Kidney (tissue), 14 donors: ENCODE results near the gene HTT-AS. TPM values are rescaled to one million over a fixed set of nuclear protein-coding genes. Genes with fewer than 3 reads are reported as not detected.

Source experiments
- DNase-seq, 5 donors: peaks; one replicate each; pipeline ENCODE4 v3.0.0-alpha.2; 2013 to 2020
- FAIRE-seq: peaks from 2 replicates; lab custom pipeline; 2012; peaks lifted over from hg19 to GRCh38; lab: Jason Lieb, UNC
- H3K27ac ChIP-seq, 2 donors: one replicate each; pipeline ENCODE4 v1.7.0; 2013; ENCODE audit warnings: low read depth in 2 of 2, low read length in 2 of 2, inconsistent platforms in 1 of 2
- H3K27me3 ChIP-seq: one replicate; pipeline ENCODE4 v1.7.1; 2013; ENCODE audit warnings: low read length, inconsistent platforms; ENCODE audit not compliant: control insufficient read depth, insufficient read depth
- H3K36me3 ChIP-seq, 3 donors: one replicate each; pipeline versions ENCODE4 v1.7.0 to v1.7.1; 2013; ENCODE audit warnings: low read length in 3 of 3, control low read depth in 1 of 3, inconsistent platforms in 1 of 3; ENCODE audit not compliant: insufficient read depth in 3 of 3, control insufficient read depth in 2 of 3
- H3K4me1 ChIP-seq, 3 donors: one replicate each; pipeline versions ENCODE4 v1.7.0 to v1.7.1; 2013; ENCODE audit warnings: low read length in 3 of 3, inconsistent platforms in 1 of 3, low read depth in 1 of 3; ENCODE audit not compliant: control insufficient read depth in 2 of 3, insufficient read depth in 2 of 3
- H3K4me3 ChIP-seq, 3 donors: one replicate each; pipeline versions ENCODE4 v1.7.0 to v1.8.1; 2013; ENCODE audit warnings: low read length in 3 of 3, control low read depth in 1 of 3, inconsistent platforms in 1 of 3
- H3K9ac ChIP-seq, 3 donors: one replicate each; pipeline versions ENCODE4 v1.7.0 to v1.7.1; 2013; ENCODE audit warnings: low read length in 3 of 3, control low read depth in 1 of 3, inconsistent platforms in 1 of 3
- H3K9me3 ChIP-seq, 3 donors: one replicate each; pipeline versions ENCODE4 v1.7.0 to v1.7.1; 2013; ENCODE audit warnings: low read length in 3 of 3, control low read depth in 1 of 3, inconsistent platforms in 1 of 3; ENCODE audit not compliant: control insufficient read depth in 2 of 3, insufficient read depth in 1 of 3
- intact Hi-C: fragments of 100-400 bp; cut with DNase I; formaldehyde crosslinking; loops from one replicate; pipeline ENCODE4 v1.11.1; 2022
- polyA plus RNA-seq: library from polyadenylated mRNA; stranded (reverse); fragments of 350-450 nt; fragmentation: Illumina TruSeq; extraction: RNeasy Lipid Tissue Mini Kit (QIAGEN cat#74804); gene quantifications from one replicate; pipeline ENCODE4 v1.2.3, GENCODE V29; 2014; ENCODE audit warnings: low read depth, low replicate concordance; ENCODE audit not compliant: insufficient read depth
- total RNA-seq: library from RNA; stranded (reverse); fragmentation: NEBNext Ultra II Directional; extraction: Animal tissue kit (Norgen Biotek cat#: 25700); gene quantifications from one replicate; pipeline ENCODE4 v1.2.1, GENCODE V29; 2021
- TF ChIP-seq, protein P1 (sequence below): IDR thresholded peaks from 3 replicates; pipeline ENCODE4 v1.5.1; 2012; ENCODE audit warnings: mild to moderate bottlenecking, moderate library complexity, borderline replicate concordance; ENCODE audit not compliant: insufficient read depth; ENCODE audit errors: extremely low read depth
- donor health status: control.
- donor health status: control.
- donor health status: control.
- donor health status: control.
- donor health status: control.
- donor health status: DM: yes; HTN: yes; CAD: no.
- donor health status: Normal renal cell carcinoma (clear cell type).

The HTT-AS gene
- total and polyA plus RNA-seq, 2 donors from 2014 or later: not detected

- TF ChIP-seq, protein P1, sequence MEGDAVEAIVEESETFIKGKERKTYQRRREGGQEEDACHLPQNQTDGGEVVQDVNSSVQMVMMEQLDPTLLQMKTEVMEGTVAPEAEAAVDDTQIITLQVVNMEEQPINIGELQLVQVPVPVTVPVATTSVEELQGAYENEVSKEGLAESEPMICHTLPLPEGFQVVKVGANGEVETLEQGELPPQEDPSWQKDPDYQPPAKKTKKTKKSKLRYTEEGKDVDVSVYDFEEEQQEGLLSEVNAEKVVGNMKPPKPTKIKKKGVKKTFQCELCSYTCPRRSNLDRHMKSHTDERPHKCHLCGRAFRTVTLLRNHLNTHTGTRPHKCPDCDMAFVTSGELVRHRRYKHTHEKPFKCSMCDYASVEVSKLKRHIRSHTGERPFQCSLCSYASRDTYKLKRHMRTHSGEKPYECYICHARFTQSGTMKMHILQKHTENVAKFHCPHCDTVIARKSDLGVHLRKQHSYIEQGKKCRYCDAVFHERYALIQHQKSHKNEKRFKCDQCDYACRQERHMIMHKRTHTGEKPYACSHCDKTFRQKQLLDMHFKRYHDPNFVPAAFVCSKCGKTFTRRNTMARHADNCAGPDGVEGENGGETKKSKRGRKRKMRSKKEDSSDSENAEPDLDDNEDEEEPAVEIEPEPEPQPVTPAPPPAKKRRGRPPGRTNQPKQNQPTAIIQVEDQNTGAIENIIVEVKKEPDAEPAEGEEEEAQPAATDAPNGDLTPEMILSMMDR: no peak
- no peak overlapping the region for H3K27ac ChIP-seq
- no peak for DNase-seq
- no peaks in the 10 kb centered on the region for H3K27me3 ChIP-seq
- no peak for FAIRE-seq
- no peak overlapping the region for H3K4me3 ChIP-seq
- H3K4me1 ChIP-seq: peaks cover 0 to 12% (median 0%) of the 10 kb centered on the region in 3 donors
- H3K36me3 ChIP-seq: peaks cover 0 to 5% (median 0%) of the 10 kb centered on the region in 3 donors
- no peak overlapping the region for H3K9ac ChIP-seq
- no peaks in the 10 kb centered on the region for H3K9me3 ChIP-seq
- intact Hi-C loops: no loop called here
Observed at GRCh38 chr4:3083732-3084131, 9.4 kb upstream of the HTT-AS start.

GRCh38 chr4:3082925-3083515 lies 8.7 kb upstream of the HTT-AS start:
- Histone ChIP-seq H3K27me3 (no peaks in the 10 kb centered on the region), H3K4me3 (no peak overlapping the region), H3K9me3 (no peaks in the 10 kb centered on the region), H3K27ac (no peak overlapping the region), H3K9ac (no peak overlapping the region), H3K36me3 (peaks cover 0 to 5% (median 0%) of the 10 kb centered on the region in 3 donors), H3K4me1 (peaks cover 0 to 12% (median 0%) of the 10 kb centered on the region in 3 donors)
- TF ChIP-seq, protein P1: no peak
- intact Hi-C loops: no loop called here
- no peak for FAIRE-seq
- no peak for DNase-seq

DNA sequence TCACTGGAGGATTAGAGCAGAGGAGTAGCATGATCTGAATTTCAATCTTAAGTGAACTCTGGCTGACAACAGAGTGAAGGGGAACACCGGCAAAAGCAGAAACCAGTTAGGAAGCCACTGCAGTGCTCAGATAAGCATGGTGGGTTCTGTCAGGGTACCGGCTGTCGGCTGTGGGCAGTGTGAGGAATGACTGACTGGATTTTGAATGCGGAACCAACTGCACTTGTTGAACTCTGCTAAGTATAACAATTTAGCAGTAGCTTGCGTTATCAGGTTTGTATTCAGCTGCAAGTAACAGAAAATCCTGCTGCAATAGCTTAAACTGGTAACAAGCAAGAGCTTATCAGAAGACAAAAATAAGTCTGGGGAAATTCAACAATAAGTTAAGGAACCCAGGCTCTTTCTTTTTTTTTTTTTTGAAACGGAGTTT lies 5.4 kb upstream of the HTT-AS start:
- no peaks in the 10 kb centered on the region for H3K9me3 ChIP-seq
- H3K4me3 ChIP-seq: no peak overlapping the region
- H3K9ac ChIP-seq: no peak overlapping the region
- H3K36me3 ChIP-seq: no peaks in the 10 kb centered on the region
- H3K27me3 ChIP-seq: no peaks in the 10 kb centered on the region
- intact Hi-C loops: no loop called here
- TF ChIP-seq, protein P1: no peak
- H3K27ac ChIP-seq: no peak overlapping the region
- H3K4me1 ChIP-seq: peaks cover 6 to 11% (median 10%) of the 10 kb centered on the region in 3 donors
- FAIRE-seq: no peak
- DNase-seq: no peak
